Peyer's patch (tissue), 4 donors: ENCODE results near the gene SYNE2. TPM values are rescaled to one million over a fixed set of nuclear protein-coding genes. Genes with fewer than 3 reads are reported as not detected.
"Not testable (repeated sequence)": the region's sequence is repeated elsewhere in the genome, so short reads cannot be mapped to it uniquely, and the experiment has no call there.

Experiments
- DNase-seq, 3 donors: peaks; one replicate each; pipeline ENCODE4 v3.0.0-alpha.2; 2017 to 2019
- H3K27ac ChIP-seq, 4 donors: fragments of 200-600 bp; sonication (generic); one replicate each; pipeline ENCODE4 v1.5.1; 2016 to 2019
- H3K27me3 ChIP-seq, 2 donors: fragments of 200-600 bp; sonication (generic); one replicate each; pipeline ENCODE4 v1.5.1; 2019
- H3K36me3 ChIP-seq, 3 donors: fragments of 200-600 bp; sonication (generic); one replicate each; pipeline ENCODE4 v1.5.1; 2016 to 2019
- H3K4me1 ChIP-seq, 4 donors: fragments of 200-600 bp; sonication (generic); one replicate each; pipeline ENCODE4 v1.5.1; 2016 to 2019
- H3K4me3 ChIP-seq, 4 donors: fragments of 200-600 bp; sonication (generic); 1 replicate in 3 of 4; 2 replicates in 1 of 4; pipeline ENCODE4 v1.5.1; 2016 to 2019; ENCODE audit warnings: mild to moderate bottlenecking in 1 of 4
- H3K9me3 ChIP-seq, 4 donors: fragments of 200-600 bp; sonication (generic); one replicate each; pipeline ENCODE4 v1.5.1; 2016 to 2019; ENCODE audit warnings: mild to moderate bottlenecking in 1 of 4
- CTCF ChIP-seq, 6 experiments: fragments of 450-650 bp in 4 of 6; fragments of 200-600 bp in 2 of 6; sonication (generic) in 1 of 6; IDR thresholded peaks; one replicate each; pipeline ENCODE4 v1.5.1; 2017 to 2019; ENCODE audit warnings: antibody characterized with exemption in 6 of 6, mild to moderate bottlenecking in 3 of 6, moderate library complexity in 1 of 6
- POLR2A ChIP-seq, 2 donors: fragments of 450-650 bp; IDR thresholded peaks; one replicate each; pipeline ENCODE4 v1.5.1; 2017; ENCODE audit warnings: antibody characterized with exemption in 2 of 2, mild to moderate bottlenecking in 2 of 2, moderate library complexity in 2 of 2
- total RNA-seq, 4 donors: library from RNA; depleted of rRNA; stranded (reverse); fragments of >200 nt; gene quantifications; one replicate each; pipeline ENCODE4 v1.1.0, GENCODE V29; 2016

SYNE2 gene
- total RNA-seq, 4 donors from 2014 or later, result 106 to 243 (median 153) TPM

- H3K27ac ChIP-seq, result peak overlapping the region in 1 of 4 donors; percentile 8
- DNase-seq, result no peak
- TF ChIP-seq CTCF (IDR thresholded peaks at IDR 0.05) (no peak), POLR2A (IDR thresholded peaks at IDR 0.05) (no peak)
- peaks cover 0 to 5% (median 2%) of the 10 kb centered on the region in 4 donors for H3K4me1 ChIP-seq
- H3K36me3 ChIP-seq, result peaks cover 0 to 49% (median 0%) of the 10 kb centered on the region in 3 donors
- H3K27me3 ChIP-seq, result no peaks in the 10 kb centered on the region
- no peaks in the 10 kb centered on the region for H3K9me3 ChIP-seq
- no peak overlapping the region for H3K4me3 ChIP-seq
Observed at GRCh38 chr14:64208261-64208660, 355.5 kb downstream of the SYNE2 start.

GRCh38 chr14:64208981-64209380 is 356.2 kb downstream of the SYNE2 start:
- H3K4me1 ChIP-seq, result peaks cover 0 to 5% (median 2%) of the 10 kb centered on the region in 4 donors
- peaks cover 0 to 55% (median 0%) of the 10 kb centered on the region in 3 donors for H3K36me3 ChIP-seq
- TF ChIP-seq POLR2A (IDR thresholded peaks at IDR 0.05), result no peak
- TF ChIP-seq CTCF (IDR thresholded peaks at IDR 0.05), result no peak
- no peak overlapping the region for H3K4me3 ChIP-seq
- no peaks in the 10 kb centered on the region for H3K27me3 ChIP-seq
- H3K9me3 ChIP-seq, result no peaks in the 10 kb centered on the region
- H3K27ac ChIP-seq, result peak overlapping the region in 2 of 4 donors; percentile 46 to 70
- DNase-seq, result peak in 1 of 3 donors; percentile 34

GRCh38 chr14:64209444-64210131 is 356.8 kb downstream of the SYNE2 start:
- Histone ChIP-seq H3K9me3 (no peaks in the 10 kb centered on the region), H3K4me3 (peak overlapping the region in 1 of 4 donors; percentile 7), H3K4me1 (peaks cover 0 to 5% (median 2%) of the 10 kb centered on the region in 4 donors), H3K27me3 (no peaks in the 10 kb centered on the region), H3K27ac (peak overlapping the region in 3 of 4 donors; percentile 1 to 70 (median 46)), H3K36me3 (peaks cover 0 to 61% (median 0%) of the 10 kb centered on the region in 3 donors)
- TF ChIP-seq CTCF (IDR thresholded peaks at IDR 0.05) (no peak), POLR2A (IDR thresholded peaks at IDR 0.05) (no peak)
- DNase-seq, result peak in 2 of 3 donors; percentile 83 to 86

- peak overlapping the region in 1 of 4 donors; percentile 7 for H3K4me3 ChIP-seq
- peaks cover 0 to 66% (median 0%) of the 10 kb centered on the region in 3 donors for H3K36me3 ChIP-seq
- peak overlapping the region in 3 of 4 donors; percentile 1 to 70 (median 46) for H3K27ac ChIP-seq
- peaks cover 0 to 5% (median 2%) of the 10 kb centered on the region in 4 donors for H3K4me1 ChIP-seq
- TF ChIP-seq CTCF (IDR thresholded peaks at IDR 0.05) (no peak), POLR2A (IDR thresholded peaks at IDR 0.05) (no peak)
- no peaks in the 10 kb centered on the region for H3K27me3 ChIP-seq
- H3K9me3 ChIP-seq, result no peaks in the 10 kb centered on the region
- DNase-seq, result peak in 1 of 3 donors; percentile 42
Observed at GRCh38 chr14:64210216-64210615, 357.4 kb downstream of the SYNE2 start.

- H3K27ac ChIP-seq, H3K9me3 ChIP-seq, H3K4me1 ChIP-seq, H3K27me3 ChIP-seq, H3K4me3 ChIP-seq: not testable (repeated sequence)
- peaks cover 0 to 73% (median 0%) of the 10 kb centered on the region in 3 donors for H3K36me3 ChIP-seq
- peak in 1 of 3 donors; percentile 32 for DNase-seq
Observed at GRCh38 chr14:64210912-64211311, 358.1 kb downstream of the SYNE2 start.

- no peaks in the 10 kb centered on the region for H3K27me3 ChIP-seq
- peaks cover 0 to 10% (median 4%) of the 10 kb centered on the region in 4 donors for H3K4me1 ChIP-seq
- H3K27ac ChIP-seq, result no peak overlapping the region
- DNase-seq, result peak in 1 of 3 donors; percentile 35
- no peak overlapping the region for H3K4me3 ChIP-seq
- no peak for TF ChIP-seq POLR2A (IDR thresholded peaks at IDR 0.05)
- TF ChIP-seq CTCF (IDR thresholded peaks at IDR 0.05), result no peak
- peaks cover 0 to 90% (median 0%) of the 10 kb centered on the region in 3 donors for H3K36me3 ChIP-seq
- H3K9me3 ChIP-seq, result no peaks in the 10 kb centered on the region
Observed at GRCh38 chr14:64212666-64213065, 359.9 kb downstream of the SYNE2 start.
